Islet of Langerhans (tissue), 1 donor: ENCODE results near the gene FCHSD1.

Source experiments
- FAIRE-seq: peaks from one replicate; lab custom pipeline; 2011; peaks lifted over from hg19 to GRCh38; lab: Jason Lieb, UNC

Gene FCHSD1

GRCh38 chr5:141640698-141641097 is 10.5 kb downstream of the FCHSD1 start:
- no peak for FAIRE-seq

DNA sequence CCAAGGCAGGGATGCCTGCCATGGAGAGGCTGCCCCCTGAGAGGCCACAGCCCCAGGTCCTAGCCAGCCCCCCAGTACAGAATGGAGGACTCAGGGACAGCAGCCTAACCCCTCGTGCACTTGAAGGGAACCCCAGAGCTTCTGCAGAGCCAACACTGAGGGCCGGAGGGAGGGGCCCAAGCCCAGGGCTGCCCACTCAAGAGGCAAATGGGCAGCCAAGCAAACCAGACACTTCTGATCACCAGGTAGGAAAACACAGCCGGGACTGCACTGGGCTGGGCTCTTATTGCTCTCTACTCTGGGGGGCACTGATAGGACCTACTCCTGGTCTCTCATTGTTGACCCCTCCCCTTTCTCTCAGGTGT is 11.2 kb downstream of the FCHSD1 start:
- no peak for FAIRE-seq

DNA sequence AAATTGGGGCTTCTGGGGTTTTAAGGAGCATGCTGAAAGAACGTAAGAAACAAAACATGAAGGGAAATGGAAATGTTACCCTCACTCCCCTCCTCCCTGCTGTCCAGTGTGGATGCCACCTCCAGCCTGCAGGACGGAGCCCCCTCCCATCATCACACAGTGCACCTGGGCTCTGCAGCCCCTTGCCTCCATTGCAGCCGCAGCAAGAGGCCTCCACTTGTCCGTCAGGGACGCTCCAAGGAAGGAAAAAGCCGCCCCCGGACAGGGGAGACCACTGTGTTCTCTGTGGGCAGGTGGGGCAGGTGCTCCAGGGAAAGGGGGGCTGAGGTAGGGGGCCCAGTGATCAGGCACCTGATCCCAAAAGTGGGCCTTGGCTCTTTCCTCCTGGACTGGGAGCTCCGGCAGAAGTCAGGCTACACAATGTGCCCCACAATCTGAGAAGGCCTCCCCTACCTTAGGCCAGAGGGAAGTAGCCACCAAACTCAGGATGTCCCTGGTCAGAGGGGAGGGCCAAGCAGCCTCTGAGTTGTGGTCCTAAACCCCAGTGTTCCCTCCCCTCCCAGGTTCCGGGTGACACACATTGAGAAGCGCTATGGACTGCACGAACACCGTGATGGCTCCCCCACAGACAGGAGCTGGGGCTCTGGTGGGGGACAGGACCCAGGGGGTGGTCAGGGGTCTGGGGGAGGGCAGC is 11.7 kb downstream of the FCHSD1 start:
- FAIRE-seq = no peak

DNA sequence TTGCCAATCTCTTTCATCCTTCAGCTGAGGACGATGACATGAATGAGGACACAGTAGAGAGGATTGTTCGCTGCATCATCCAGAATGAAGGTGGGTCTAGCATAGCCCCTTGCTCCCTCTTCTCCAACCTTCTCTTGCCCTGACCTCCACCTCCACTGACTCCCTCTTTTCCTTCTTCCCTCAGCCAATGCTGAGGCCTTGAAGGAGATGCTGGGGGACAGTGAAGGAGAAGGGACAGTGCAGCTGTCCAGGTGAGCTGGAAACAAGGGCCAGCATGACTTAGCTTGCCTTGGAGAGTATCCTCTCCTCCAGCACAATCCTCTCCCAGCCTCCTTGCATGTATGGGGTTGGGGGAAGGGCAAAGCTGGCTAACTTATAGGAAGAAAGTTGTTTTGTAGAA is 12.4 kb downstream of the FCHSD1 start:
- FAIRE-seq = no peak

DNA sequence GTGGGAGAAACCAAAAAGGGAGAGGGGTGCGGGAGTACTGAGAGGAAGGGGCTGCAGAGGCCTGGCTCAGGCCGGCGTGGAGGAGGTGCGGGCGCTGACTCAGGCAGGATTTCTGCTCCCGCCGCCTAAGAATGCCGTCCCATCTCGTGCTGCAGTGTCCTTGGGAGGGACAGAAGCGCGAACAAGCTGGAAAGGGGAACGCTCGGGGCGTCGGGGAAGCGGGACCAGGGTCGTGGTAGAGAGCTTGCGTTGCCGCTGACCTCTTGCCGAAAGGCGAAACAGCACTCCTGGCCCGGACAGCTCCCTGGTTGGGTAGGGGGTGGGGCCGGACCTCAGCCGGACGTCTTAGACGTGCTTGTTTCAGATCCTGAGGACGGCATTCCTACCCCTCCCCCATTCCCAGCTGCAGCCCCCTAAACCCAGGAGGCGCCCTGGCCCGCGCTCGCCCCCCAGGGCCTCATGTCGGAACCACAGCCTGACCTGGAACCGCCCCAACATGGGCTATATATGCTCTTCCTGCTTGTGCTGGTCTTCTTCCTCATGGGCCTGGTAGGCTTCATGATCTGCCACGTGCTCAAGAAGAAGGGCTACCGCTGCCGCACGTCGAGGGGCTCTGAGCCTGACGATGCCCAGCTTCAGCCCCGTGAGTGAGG is 13.3 kb downstream of the FCHSD1 start:
- FAIRE-seq = no peak

- FAIRE-seq = no peak
Observed at GRCh38 chr5:141637123-141637766, 14.0 kb downstream of the FCHSD1 start.

GRCh38 chr5:141636413-141637122 is 14.7 kb downstream of the FCHSD1 start, which contains the start of the genes HDAC3 and RELL2:
HDAC3 (minus strand) TSS chr5:141636849; CDS start chr5:141636790, 59 bp downstream.
RELL2 (plus strand) TSS chr5:141636997; CDS start chr5:141638226, 1,229 bp downstream.
- FAIRE-seq = no peak

GRCh38 chr5:141636106-141636412 is 15.2 kb downstream of the FCHSD1 start:
- no peak for FAIRE-seq

GRCh38 chr5:141635646-141636045 is 15.6 kb downstream of the FCHSD1 start:
- no peak for FAIRE-seq

GRCh38 chr5:141634720-141635119 is 16.5 kb downstream of the FCHSD1 start:
- no peak for FAIRE-seq

GRCh38 chr5:141633871-141634561 is 17.2 kb downstream of the FCHSD1 start:
- FAIRE-seq = no peak

GRCh38 chr5:141632650-141633049 is 18.6 kb downstream of the FCHSD1 start:
- no peak for FAIRE-seq

DNA sequence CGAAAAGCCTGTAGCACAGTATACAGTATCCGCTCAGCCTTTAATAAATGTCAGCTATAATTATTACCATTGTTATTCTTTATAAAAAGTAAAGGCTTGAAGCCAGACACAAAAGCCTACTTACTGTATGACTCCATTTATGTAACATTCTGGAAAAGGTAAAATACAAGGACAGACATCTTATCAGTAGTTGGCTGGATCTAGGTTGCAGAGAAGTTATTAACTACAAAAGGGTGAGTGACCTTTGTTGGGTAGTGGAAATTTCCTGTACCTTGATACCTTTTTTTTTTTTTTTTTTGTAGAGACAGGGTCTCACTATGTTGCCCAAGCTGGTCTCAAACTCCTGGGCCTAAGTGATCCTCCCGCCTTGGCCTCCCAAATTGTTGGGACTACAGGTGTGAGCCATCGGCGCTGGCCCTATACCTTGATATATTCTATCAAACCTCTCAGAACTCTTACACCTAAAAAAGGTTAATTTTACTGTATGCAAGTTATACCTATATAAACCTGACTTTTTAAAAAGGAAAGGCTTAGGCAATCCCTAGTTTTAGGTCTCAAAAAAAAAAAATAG is 20.6 kb downstream of the FCHSD1 start:
- no peak for FAIRE-seq

- FAIRE-seq = no peak
Observed at GRCh38 chr5:141628175-141628788, 22.9 kb downstream of the FCHSD1 start.

DNA sequence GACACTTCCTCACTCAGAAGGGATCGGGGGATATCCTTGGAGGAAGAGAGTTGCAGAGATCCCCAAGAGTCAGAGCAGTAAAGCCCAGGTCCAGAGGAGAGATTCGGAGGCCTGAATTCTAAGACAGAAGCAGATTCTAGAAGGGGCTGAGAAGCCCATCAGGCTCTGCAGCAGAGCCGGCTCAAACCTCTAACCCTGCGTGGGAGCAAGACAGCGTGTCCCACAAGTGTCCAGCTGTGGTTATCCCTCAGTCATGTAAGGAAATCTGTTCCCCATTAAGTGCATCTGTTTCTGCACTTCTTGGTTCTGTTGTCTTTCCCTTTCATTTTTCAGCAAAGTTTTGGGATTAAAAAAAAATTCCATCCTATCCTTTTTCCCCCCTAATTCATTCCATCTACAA is 27.6 kb downstream of the FCHSD1 start:
- no peak for FAIRE-seq

DNA sequence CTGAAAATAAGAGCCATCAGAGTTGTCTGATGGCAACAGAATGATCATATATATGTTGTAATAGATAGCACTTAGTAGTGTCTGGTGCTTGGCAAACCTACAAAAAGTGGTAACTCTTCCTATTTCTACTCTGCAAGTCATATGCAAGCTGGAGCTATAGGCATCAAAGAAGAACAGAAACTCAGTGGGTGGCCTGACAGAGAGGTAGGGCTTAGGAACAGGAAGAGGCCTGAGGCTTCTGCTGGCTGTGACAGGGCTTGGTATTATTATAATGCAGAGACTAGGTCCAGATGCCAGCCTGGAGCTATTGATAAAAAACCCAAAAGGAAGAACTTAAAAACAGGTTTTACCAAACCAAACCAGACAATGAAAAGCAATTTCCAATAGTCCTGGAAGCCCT is 28.0 kb downstream of the FCHSD1 start:
- FAIRE-seq = no peak

GRCh38 chr5:141618804-141619554 is 32.2 kb downstream of the FCHSD1 start, which contains the start of gene DIAPH1:
DIAPH1 (minus strand) TSS chr5:141619000; CDS start chr5:141618914, 86 bp downstream.
- FAIRE-seq = no peak

- no peak for FAIRE-seq
Observed at GRCh38 chr5:141618030-141618803, 33.0 kb downstream of the FCHSD1 start.

- FAIRE-seq = no peak
Observed at GRCh38 chr5:141617682-141618029, 33.6 kb downstream of the FCHSD1 start.

DNA sequence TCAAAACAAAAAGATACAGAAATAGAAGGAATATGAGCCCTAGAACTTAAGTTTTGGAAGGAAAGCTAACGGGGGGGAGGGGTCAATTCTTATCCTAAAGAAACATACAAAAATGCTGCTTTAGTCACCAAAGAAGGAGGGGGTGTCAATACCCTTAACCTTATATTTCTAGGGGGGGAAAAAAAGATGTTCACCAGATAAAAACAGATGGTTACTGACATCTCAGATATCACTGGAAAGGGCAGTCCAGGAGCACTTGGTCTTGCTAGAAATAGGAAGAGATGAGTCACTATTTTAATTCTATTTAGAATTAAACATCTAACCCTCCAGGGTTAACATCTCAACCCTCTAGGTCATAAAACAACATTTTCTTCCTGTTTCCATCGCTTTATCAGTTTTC is 34.1 kb downstream of the FCHSD1 start:
- FAIRE-seq = no peak
